Calu3 (cell line): ENCODE results near the gene RSPH9. TPM values are rescaled to one million over a fixed set of nuclear protein-coding genes. Genes with fewer than 3 reads are reported as not detected.

Experiments used
- BruUV-seq: library from RNA; stranded (reverse); fragments of 400-500 nt; replicated peaks from 2 replicates; lab custom pipeline; 2021; lab: Mats Ljungman, UMichigan
- CTCF ChIA-PET: fragments of 300-600 bp; sonication (Branson Sonifier 250); formaldehyde crosslinking; loops from one replicate; lab custom pipeline; 2022; ENCODE audit warnings: antibody characterized with exemption; lab: Charles Lee
- DNase-seq: peaks from one replicate; pipeline ENCODE4 v3.0.0; 2022
- H3K27ac Mint-ChIP-seq: one replicate; pipeline ENCODE4 v1.8.0; 2022; ENCODE audit warnings: mixed read lengths; ENCODE audit not compliant: unreplicated experiment
- H3K27me3 Mint-ChIP-seq: one replicate; pipeline ENCODE4 v1.8.0; 2022; ENCODE audit warnings: mixed read lengths; ENCODE audit not compliant: unreplicated experiment
- H3K36me3 Mint-ChIP-seq: one replicate; pipeline ENCODE4 v1.8.0; 2022; ENCODE audit warnings: mild to moderate bottlenecking, moderate library complexity, mixed read lengths; ENCODE audit not compliant: insufficient read depth, unreplicated experiment
- H3K4me1 Mint-ChIP-seq: one replicate; pipeline ENCODE4 v1.8.0; 2022; ENCODE audit warnings: mild to moderate bottlenecking, low read depth, mixed read lengths; ENCODE audit not compliant: unreplicated experiment
- H3K4me3 Mint-ChIP-seq: one replicate; pipeline ENCODE4 v1.8.0; 2022; ENCODE audit warnings: mild to moderate bottlenecking, low read depth, moderate library complexity, mixed read lengths; ENCODE audit not compliant: unreplicated experiment
- H3K9me3 Mint-ChIP-seq: one replicate; pipeline ENCODE4 v1.8.0; 2022; ENCODE audit warnings: low read depth, mixed read lengths; ENCODE audit not compliant: unreplicated experiment
- intact Hi-C: fragments of 100-400 bp; cut with micrococcal nuclease; formaldehyde crosslinking; loops from one replicate; pipeline ENCODE4 v1.10.0; 2022; ENCODE audit not compliant: unreplicated experiment
- total RNA-seq: library from RNA; stranded (reverse); gene quantifications from 2 replicates; pipeline ENCODE4 v1.2.3, GENCODE V29; 2022
- TF ChIP-seq, protein P1 (sequence below): fragments of 200-600 bp; IDR thresholded peaks from one replicate; pipeline ENCODE4 v1.8.0; 2022; ENCODE audit warnings: antibody characterized with exemption; ENCODE audit not compliant: unreplicated experiment

RSPH9 gene
- total RNA-seq, 1 experiment from 2014 or later: 0.19 TPM

DNA sequence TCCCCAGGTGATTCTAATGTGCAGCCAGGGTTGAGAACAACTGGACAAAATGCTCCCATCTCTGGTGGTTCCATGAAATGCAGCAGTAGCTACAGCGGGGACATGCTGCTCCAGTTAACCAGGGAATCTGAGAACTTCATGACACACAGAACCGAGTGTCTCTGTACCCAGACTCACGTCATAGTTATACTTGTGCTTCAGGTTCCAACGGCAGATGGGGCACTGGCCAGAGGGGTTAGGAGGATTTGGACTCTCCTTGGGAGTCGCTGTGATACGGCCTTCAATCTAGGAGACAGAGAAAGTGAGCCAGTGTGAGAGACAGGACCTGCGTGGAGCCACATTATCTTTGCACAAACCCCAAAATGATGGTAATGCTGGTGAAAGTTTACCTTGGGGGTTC lies 33.5 kb downstream of the RSPH9 start:
- CTCF ChIA-PET: interaction anchor here (0.6 kb wide), 1 partner anchor 15 kb away, joined by 3 read pairs; no protein-coding TSS in a partner anchor
- TF ChIP-seq, protein P1, sequence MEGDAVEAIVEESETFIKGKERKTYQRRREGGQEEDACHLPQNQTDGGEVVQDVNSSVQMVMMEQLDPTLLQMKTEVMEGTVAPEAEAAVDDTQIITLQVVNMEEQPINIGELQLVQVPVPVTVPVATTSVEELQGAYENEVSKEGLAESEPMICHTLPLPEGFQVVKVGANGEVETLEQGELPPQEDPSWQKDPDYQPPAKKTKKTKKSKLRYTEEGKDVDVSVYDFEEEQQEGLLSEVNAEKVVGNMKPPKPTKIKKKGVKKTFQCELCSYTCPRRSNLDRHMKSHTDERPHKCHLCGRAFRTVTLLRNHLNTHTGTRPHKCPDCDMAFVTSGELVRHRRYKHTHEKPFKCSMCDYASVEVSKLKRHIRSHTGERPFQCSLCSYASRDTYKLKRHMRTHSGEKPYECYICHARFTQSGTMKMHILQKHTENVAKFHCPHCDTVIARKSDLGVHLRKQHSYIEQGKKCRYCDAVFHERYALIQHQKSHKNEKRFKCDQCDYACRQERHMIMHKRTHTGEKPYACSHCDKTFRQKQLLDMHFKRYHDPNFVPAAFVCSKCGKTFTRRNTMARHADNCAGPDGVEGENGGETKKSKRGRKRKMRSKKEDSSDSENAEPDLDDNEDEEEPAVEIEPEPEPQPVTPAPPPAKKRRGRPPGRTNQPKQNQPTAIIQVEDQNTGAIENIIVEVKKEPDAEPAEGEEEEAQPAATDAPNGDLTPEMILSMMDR: no peak
- Mint-ChIP-seq H3K9me3 (no peaks in the 10 kb centered on the region), H3K36me3 (peaks cover 59% of the 10 kb centered on the region), H3K4me1 (peaks cover 4% of the 10 kb centered on the region), H3K4me3 (no peak overlapping the region), H3K27ac (no peak overlapping the region), H3K27me3 (no peaks in the 10 kb centered on the region)
- BruUV-seq: no TSS peak
- DNase-seq: no peak
- intact Hi-C loops: no loop called here

- H3K27me3 Mint-ChIP-seq: no peaks in the 10 kb centered on the region
- peaks cover 52% of the 10 kb centered on the region for H3K36me3 Mint-ChIP-seq
- H3K27ac Mint-ChIP-seq: no peak overlapping the region
- H3K4me1 Mint-ChIP-seq: peaks cover 11% of the 10 kb centered on the region
- H3K9me3 Mint-ChIP-seq: no peaks in the 10 kb centered on the region
- no peak for DNase-seq
- CTCF ChIA-PET: no interaction called here
- no TSS peak for BruUV-seq
- TF ChIP-seq, protein P1: no peak
- H3K4me3 Mint-ChIP-seq: no peak overlapping the region
- intact Hi-C loops: no loop called here
Measured at GRCh38 chr6:43679057-43679456, 34.2 kb downstream of the RSPH9 start.

DNA sequence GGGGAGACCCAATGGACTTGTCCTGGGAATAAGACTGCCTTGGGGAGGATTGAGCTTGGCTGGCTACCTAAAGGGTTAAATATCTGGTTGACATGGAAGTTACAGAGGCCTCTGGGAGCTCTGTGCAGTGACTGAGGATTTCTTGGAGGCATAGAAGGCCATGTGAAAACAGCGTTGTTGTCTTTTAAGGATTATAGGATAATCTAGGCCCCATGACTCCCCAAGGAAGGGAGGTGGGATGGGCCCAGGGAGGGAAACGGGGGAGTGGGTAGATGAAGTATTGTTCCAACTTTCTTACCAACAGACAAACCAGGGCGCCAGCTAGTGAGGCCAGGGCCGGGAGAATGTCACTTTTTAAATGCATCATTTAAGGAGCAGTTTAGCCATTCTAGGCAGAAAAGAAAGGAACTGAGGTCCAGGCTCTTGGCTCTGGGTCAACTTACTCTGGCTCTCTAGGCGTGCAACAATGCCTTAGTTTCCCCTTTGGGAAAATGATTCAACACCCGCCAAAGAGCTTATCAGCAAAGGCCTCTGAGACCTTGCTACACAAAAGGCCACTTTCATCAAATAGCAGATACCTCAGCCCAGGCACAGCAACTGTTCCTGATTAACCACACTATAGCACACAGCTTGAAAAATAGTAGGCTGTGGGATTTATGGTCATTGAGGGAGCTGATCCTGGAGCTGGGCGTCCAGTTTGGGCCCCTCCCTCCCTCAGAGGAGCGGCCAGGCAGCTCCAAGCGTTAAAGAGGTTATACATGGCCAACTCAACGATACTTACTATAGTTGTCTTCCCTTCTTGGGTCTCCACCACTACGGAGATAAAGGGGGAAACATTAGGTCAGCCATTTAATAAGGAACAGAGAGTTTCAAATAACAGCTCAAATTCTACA lies 35.7 kb downstream of the RSPH9 start:
- Mint-ChIP-seq H3K27ac (no peak overlapping the region), H3K4me1 (peaks cover 26% of the 10 kb centered on the region), H3K27me3 (no peaks in the 10 kb centered on the region), H3K4me3 (no peak overlapping the region), H3K9me3 (no peaks in the 10 kb centered on the region), H3K36me3 (peaks cover 37% of the 10 kb centered on the region)
- intact Hi-C loops: no loop called here
- BruUV-seq: no TSS peak
- CTCF ChIA-PET: interaction anchor here (0.6 kb wide), 2 partner anchors 467 to 590 kb away, joined by 3 to 4 read pairs; no protein-coding TSS in a partner anchor
- TF ChIP-seq, protein P1: no peak
- no peak for DNase-seq

DNA sequence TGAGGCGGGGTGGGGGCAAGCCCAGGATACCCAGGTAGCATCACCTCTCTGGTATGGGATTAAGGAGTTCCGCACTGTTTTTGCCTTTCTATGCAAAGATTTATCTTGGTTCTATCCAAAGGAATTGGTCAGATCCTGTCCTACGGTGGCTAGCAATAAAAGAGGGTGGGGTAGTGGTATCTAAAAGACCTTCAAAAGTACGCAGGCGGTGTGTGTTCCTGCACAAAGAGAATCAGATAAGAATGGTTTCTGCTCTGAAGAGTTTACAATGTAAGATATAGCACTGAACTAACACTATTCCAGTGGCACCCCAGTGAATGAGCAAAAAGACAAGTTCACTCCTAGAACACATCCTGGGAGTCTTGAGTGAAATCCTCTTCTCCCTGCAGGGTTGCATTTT lies 36.5 kb downstream of the RSPH9 start:
- BruUV-seq: no TSS peak
- H3K27ac Mint-ChIP-seq: no peak overlapping the region
- intact Hi-C loops: no loop called here
- peaks cover 31% of the 10 kb centered on the region for H3K4me1 Mint-ChIP-seq
- no peak for DNase-seq
- TF ChIP-seq, protein P1: no peak
- CTCF ChIA-PET: interaction anchor here (1.3 kb wide), 1 partner anchor 18 kb away, joined by 4 read pairs; no protein-coding TSS in a partner anchor
- H3K9me3 Mint-ChIP-seq: no peaks in the 10 kb centered on the region
- peaks cover 32% of the 10 kb centered on the region for H3K36me3 Mint-ChIP-seq
- no peak overlapping the region for H3K4me3 Mint-ChIP-seq
- no peaks in the 10 kb centered on the region for H3K27me3 Mint-ChIP-seq
